Muscle layer of colon (tissue), 2 donors: ENCODE measurements around the gene PSORS1C2.

Experiments
- H3K27ac ChIP-seq: one replicate; pipeline ENCODE4 v1.7.0; 2013; ENCODE audit warnings: low read depth, mild to moderate bottlenecking, low read length, moderate library complexity
- H3K27me3 ChIP-seq, 2 donors: one replicate each; pipeline ENCODE4 v1.7.0; 2013; ENCODE audit warnings: low read length in 2 of 2, mild to moderate bottlenecking in 2 of 2; ENCODE audit not compliant: insufficient read depth in 2 of 2, control insufficient read depth in 1 of 2
- H3K36me3 ChIP-seq: one replicate; pipeline ENCODE4 v1.7.0; 2013; ENCODE audit warnings: mild to moderate bottlenecking, low read length; ENCODE audit not compliant: insufficient read depth
- H3K4me1 ChIP-seq: one replicate; pipeline ENCODE4 v1.7.0; 2013; ENCODE audit warnings: mild to moderate bottlenecking, low read length; ENCODE audit not compliant: insufficient read depth
- H3K4me3 ChIP-seq, 2 donors: one replicate each; pipeline ENCODE4 v1.7.0; 2013; ENCODE audit warnings: low read length in 2 of 2, low read depth in 1 of 2, mild to moderate bottlenecking in 1 of 2, moderate library complexity in 1 of 2
- H3K9ac ChIP-seq: one replicate; pipeline ENCODE4 v1.7.0; 2013; ENCODE audit warnings: low read length
- H3K9me3 ChIP-seq: one replicate; pipeline ENCODE4 v1.7.0; 2013; ENCODE audit warnings: mild to moderate bottlenecking, low read length
- donor health status: abdominal sarcoma.
- donor health status: Adenocarcinoma of cecum.

PSORS1C2 gene

DNA sequence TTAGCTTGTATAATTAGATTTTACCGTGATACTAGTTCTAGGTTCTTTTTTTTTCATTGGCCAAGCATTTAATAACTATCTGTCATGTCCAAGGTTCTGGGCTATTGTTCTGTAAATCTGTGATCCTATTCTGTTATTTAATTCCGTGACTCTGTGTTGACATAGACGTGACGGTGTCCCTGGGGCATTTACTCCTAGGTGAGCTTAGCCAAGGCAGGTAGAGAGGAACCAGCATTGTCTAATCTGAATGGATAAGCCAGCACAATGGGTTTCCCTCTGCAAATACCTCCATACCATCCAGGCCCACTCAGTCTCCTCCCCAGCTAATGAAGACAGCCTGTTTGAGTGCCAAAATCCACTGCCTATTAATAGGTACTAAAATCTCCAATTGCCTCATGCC, 9.7 kb downstream of the PSORS1C2 start:
- Histone ChIP-seq H3K4me3 (no peak overlapping the region), H3K27me3 (no peaks in the 10 kb centered on the region), H3K27ac (no peak overlapping the region), H3K36me3 (no peaks in the 10 kb centered on the region), H3K9ac (no peak overlapping the region), H3K9me3 (no peaks in the 10 kb centered on the region), H3K4me1 (peaks cover 3% of the 10 kb centered on the region)

DNA sequence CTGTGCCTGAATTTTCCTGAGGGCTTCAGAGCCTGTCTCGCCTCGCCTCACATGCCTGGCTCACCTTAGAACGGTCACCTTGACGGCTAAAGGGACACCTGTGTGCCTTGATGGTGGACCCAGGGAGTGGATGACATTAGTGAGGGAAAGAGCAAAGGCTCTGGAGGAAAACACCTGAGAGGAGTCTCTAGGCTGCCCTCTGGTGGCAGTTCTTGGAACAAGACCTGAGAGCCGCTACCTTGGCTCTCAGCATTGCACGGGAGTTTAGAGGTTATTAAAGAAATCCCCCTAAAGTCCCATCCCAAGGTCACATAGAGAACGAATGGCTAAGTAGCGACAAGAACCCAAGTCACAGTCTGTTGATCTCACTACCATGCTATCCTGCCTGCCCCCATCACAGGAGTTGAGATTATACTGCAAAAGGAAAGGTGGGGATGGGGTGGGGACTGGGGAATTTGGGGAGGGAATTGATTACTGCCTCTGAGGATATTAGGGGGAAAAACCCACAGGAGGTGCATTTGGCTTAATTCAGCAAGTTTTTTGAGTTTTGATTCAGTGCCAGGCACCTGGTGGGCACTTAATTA, 10.7 kb downstream of the PSORS1C2 start:
- no peak overlapping the region for H3K4me3 ChIP-seq
- H3K36me3 ChIP-seq: no peaks in the 10 kb centered on the region
- no peaks in the 10 kb centered on the region for H3K9me3 ChIP-seq
- H3K4me1 ChIP-seq: peaks cover 11% of the 10 kb centered on the region
- no peak overlapping the region for H3K27ac ChIP-seq
- H3K9ac ChIP-seq: no peak overlapping the region
- H3K27me3 ChIP-seq: no peaks in the 10 kb centered on the region

DNA sequence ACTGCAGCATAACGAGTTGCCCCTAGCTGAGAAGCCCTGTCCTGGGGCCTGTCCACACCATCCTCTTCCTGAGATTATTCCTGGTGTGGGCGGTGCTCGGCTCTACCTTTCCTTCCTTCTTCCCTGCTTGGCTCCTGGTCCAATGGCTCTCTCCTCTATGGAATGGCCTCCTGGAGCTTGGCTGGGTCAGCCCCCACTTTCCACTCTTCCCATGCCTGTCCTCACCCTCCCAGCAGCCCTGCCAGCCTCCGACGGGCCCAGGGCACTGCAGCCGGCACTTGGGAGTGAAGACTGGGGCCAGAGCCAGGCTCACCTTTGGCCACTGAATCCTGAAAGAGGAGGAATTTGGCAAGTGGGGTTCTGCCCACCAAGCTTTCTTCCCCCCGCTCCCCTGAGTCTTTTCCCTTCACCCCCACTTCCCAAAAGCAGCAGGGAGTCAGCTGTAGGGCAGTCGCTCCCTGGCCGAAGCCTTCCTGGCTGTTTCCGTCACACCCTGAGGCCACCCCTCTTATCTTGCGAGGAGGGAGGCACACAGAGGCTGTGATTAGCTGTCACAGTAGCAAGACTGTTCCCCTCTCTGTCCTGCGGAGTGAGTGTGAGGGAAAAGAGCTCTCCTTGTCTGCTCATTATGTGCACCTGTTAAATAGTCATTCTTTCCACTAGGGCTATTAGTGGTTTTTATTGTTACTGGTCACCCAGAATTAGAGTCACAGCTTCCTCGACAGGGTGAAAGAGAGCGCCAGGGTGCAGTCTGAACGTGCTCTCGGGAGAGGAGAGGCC, 12.3 kb downstream of the PSORS1C2 start:
- H3K36me3 ChIP-seq: no peaks in the 10 kb centered on the region
- H3K9me3 ChIP-seq: no peaks in the 10 kb centered on the region
- no peak overlapping the region for H3K9ac ChIP-seq
- no peaks in the 10 kb centered on the region for H3K27me3 ChIP-seq
- no peak overlapping the region for H3K27ac ChIP-seq
- H3K4me3 ChIP-seq: no peak overlapping the region
- H3K4me1 ChIP-seq: peaks cover 27% of the 10 kb centered on the region

DNA sequence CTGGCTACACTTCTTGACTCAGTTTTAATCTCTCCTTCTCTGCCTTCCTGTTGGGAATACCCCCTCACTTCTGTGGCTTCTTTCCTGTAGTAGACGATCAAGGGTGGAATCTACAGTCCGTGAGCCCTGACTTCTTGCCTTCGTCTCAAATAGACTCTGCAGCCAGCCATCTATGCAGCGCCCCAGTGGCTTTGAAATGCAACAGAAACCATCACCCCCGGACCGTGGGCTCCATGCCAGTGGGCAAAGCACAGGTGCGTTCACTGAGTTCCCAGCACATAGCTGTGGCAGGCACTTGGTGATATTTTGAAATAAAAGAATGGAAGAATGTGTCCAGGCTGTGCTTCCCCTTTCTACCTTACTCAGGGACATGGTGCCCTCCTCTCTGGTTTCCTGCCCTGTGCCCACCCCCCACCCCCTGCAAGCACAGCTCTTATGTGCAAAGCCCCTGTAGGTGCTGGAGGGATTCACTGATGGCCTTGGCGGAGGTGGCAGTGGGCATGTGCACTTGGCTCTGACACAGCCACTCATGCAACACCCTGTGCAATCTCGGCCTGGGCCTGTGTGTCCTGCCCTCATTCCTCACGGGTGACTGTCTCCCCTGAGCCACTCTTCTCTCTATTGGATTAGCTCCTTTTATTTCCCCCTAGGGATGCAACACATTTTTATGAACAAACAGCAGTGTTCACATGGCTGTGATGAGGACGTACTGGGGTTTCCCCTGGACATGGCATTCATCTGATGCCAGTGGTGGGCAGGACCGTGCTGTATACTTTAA, 13.1 kb downstream of the PSORS1C2 start:
- Histone ChIP-seq H3K4me1 (peaks cover 27% of the 10 kb centered on the region), H3K27ac (no peak overlapping the region), H3K9ac (no peak overlapping the region), H3K4me3 (no peak overlapping the region), H3K27me3 (no peaks in the 10 kb centered on the region), H3K9me3 (no peaks in the 10 kb centered on the region), H3K36me3 (no peaks in the 10 kb centered on the region)

DNA sequence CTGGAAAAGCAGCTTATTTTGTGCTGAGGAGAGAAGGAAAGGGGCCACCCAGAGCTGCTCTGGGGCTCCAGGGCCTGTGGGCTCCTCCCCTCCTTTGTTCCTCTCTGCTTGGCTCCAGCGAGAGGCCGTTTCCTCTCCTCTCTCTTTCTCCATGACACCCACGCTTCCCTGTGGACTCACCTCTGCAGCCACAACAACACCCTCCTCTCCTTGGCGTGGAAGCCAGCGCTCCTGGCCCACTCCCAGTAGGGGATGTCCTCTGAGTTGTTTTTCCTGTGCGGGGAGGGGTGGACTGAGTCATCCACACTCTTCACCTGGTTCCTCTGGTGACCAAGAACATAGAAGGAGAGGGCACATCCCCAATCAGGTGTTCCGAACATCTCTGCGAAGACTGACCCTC, 13.7 kb downstream of the PSORS1C2 start:
- no peak overlapping the region for H3K27ac ChIP-seq
- H3K9ac ChIP-seq: no peak overlapping the region
- H3K4me1 ChIP-seq: peaks cover 27% of the 10 kb centered on the region
- no peaks in the 10 kb centered on the region for H3K27me3 ChIP-seq
- no peaks in the 10 kb centered on the region for H3K9me3 ChIP-seq
- H3K36me3 ChIP-seq: no peaks in the 10 kb centered on the region
- H3K4me3 ChIP-seq: no peak overlapping the region

DNA sequence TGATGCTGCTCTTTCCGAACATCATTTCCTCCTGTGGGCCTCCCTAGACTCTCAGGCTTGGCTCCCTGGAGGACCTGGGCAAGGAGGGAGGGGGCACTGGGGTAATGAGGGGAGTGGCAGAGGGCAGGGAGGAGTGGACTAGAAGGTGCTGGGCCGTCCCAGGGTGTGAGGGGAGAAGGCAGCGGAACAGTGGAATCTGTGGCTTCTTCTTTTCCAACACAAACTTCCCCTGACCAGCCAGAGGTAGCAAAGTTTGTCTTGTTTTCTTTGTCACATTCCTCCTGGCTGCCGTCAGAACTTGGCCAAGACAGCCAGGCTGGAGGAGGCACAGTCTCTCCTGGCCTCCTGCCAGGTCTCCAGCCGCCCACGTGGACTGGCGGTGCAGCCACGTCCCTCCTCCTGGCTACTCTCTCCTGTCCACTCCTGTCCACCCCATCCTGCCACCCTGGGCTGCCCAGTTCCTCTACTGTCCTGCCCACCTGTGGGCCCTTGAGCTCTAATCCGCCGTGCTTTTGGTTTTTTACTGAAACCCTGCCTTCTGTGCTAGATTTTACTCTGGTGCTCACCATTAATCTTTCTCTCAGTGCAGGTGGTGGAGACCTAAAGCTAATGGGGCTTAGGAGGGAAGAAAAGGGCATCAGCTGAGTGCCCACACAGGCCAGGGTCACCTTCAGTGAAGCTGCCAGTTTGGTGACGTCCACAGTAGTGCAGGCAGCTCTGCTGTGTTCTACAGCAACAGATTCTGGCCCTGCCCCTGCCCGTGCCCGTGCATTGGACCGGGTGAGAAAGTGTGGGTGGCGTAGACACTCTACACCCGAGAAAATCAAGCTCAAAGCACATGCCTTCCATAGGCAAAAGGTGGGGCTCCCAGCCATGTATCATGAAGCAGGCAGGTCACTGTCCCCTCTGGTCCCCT, 15.8 kb downstream of the PSORS1C2 start:
- Histone ChIP-seq H3K36me3 (no peaks in the 10 kb centered on the region), H3K4me1 (peaks cover 27% of the 10 kb centered on the region), H3K27ac (peak overlapping the region; percentile 60), H3K27me3 (no peaks in the 10 kb centered on the region), H3K9me3 (no peaks in the 10 kb centered on the region), H3K4me3 (peak overlapping the region in 1 of 2 donors; percentile 38), H3K9ac (peak overlapping the region; percentile 53)

DNA sequence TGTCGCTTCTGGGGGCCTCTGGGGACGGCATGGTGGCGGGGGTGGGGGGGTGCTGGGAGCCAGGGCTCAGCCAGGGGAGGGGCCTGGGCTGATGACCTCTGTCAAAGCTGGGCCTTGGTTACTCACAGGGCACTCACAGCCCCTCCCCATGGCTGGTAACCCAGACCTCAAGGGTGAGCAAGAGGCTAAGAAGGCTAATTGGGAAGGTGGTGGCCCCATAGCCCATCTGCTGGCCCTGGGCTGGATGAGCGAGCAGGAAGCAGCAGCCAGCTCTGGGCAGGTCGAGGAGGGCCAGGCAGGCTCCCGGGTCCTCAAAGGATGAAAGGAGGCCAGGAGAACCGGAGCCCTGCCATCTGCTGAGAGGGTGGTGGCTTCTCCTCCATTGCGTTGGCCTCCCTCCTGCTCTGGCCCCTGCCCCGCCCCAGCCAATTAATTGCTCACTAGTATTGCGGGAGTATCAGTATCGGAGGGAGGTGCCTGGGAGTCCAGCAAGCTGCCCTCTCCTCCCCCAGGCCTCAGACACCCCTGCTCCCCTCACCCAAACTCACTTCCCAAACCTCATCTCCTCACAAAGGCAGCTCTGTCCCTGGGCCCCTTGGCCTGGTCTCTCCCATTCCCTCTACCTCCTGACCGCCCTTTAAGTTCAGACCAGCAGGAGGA, 17.6 kb downstream of the PSORS1C2 start:
- Histone ChIP-seq H3K4me3 (no peak overlapping the region), H3K27me3 (no peaks in the 10 kb centered on the region), H3K9me3 (no peaks in the 10 kb centered on the region), H3K27ac (no peak overlapping the region), H3K4me1 (peaks cover 29% of the 10 kb centered on the region), H3K9ac (no peak overlapping the region), H3K36me3 (no peaks in the 10 kb centered on the region)

DNA sequence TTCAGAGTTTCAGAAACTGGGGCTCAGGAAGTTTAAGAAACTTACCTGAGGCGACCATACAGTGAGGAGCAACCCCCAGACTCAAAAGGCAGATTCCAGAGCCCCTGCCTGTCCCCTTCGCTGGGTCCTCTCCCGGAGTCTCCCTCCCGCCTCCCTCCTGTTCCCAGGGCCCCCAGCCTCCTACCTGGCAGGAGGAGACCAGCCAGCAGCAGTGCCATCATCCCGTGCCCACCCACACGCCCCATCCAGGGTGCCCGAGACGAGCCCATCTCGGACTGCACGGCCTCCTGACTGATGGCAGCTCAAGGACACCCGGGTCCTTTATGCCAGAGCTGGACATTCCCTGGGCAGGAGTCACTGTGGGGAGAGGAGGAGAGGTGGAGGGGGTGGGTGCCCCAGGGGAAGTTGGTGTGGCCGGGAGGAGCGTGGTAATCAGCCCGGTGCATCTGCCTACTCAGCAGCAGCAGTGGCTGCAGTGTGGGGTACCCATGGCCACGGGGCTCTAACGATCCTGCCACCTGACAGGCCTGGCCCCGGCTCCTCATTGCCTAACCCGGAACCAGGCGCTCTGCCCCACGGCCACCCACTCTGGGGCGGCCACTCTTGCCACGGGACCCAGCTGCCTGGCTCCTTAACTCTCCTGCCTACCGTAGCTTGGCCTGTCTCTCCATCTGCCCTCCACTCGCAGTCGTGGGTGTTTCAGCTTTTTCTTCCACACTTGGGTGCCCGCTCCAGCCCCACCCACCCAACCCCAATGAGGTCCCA, 18.5 kb downstream of the PSORS1C2 start, which contains the start of gene CDSN:
Gene CDSN (minus strand): TSS at position 296 of the 765 bp plus-strand sequence. CDS start 27 bp downstream, at position 269.
- Histone ChIP-seq H3K9me3 (no peaks in the 10 kb centered on the region), H3K4me3 (no peak within 1 kb of the TSS), H3K27me3 (no peaks in the 10 kb centered on the region), H3K36me3 (no peaks in the 10 kb centered on the region), H3K27ac (no peak within 1 kb of the TSS), H3K9ac (no peak within 1 kb of the TSS), H3K4me1 (peaks cover 37% of the 10 kb centered on the region)

DNA sequence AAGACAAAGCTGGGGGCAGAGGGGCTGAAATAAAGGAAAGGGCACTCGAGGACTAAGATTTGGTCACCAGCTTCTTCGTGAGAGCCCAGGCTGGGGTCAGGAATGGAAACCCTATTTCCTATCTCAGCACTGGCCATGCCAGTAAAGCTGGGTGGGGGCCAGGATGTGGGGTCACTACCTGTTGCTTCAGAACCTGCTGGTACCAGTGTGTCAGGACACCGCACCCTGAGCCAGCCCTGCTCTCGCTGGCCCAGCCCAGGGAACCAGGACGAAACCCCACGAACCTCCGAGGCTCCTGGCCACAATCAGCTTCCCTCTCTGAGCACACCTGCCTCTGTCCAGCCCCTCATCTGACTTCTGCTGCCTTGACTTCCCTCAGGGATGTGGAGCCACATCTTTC, 20.7 kb downstream of the PSORS1C2 start:
- Histone ChIP-seq H3K36me3 (no peaks in the 10 kb centered on the region), H3K4me3 (no peak overlapping the region), H3K9ac (no peak overlapping the region), H3K4me1 (peaks cover 48% of the 10 kb centered on the region), H3K9me3 (no peaks in the 10 kb centered on the region), H3K27ac (no peak overlapping the region), H3K27me3 (no peaks in the 10 kb centered on the region)
